ENCODE data around the gene FHOD3. TPM values are rescaled to one million over a fixed set of nuclear protein-coding genes. Genes with fewer than 3 reads are reported as not detected.

FHOD3 gene
- total RNA-seq, 1 experiment from 2014 or later: 0.34 TPM

DNA sequence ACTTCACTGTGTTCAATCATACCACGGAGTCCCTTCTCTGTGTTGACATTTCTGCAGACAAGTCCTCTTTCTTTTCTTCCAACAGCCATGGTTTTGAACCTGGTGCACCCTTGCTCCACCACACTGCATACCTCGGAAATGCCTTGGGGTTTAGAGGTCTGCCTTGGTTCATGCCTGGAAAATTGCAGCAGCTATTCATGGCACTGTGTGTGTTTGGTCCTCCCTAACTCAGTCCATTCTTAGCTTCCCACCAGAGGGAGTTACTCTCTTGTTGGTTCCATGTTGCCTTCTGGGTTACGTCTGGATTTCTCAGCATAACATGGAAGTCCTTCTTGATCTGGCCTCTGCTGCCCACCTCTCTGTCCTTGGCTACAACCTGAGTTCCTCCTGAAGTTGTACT lies 206.0 kb downstream of the FHOD3 start:
- intact Hi-C loops (cut with micrococcal nuclease; ENCODE audit: unreplicated experiment): no loop called here
- CTCF ChIA-PET: no interaction called here

GRCh38 chr18:36504928-36505327 lies 207.4 kb downstream of the FHOD3 start:
- CTCF ChIA-PET: no interaction called here
- Histone ChIP-seq H3K9me3 (ENCODE audit: low read depth, low read length, poor library complexity, severe bottlenecking) (no peaks in the 10 kb centered on the region), H3K4me1 (ENCODE audit: insufficient read depth, low read length, poor library complexity, severe bottlenecking) (no peaks in the 10 kb centered on the region), H3K36me3 (ENCODE audit: insufficient read depth, low read length, poor library complexity, severe bottlenecking) (no peaks in the 10 kb centered on the region), H3K4me3 (ENCODE audit: low read depth, low read length, poor library complexity, severe bottlenecking) (no peak overlapping the region), H3K27ac (ENCODE audit: low read depth, low read length, poor library complexity, severe bottlenecking) (no peak overlapping the region), H3K27me3 (replicated peaks; ENCODE audit: insufficient read depth, low read depth, low read length, poor library complexity) (peaks cover 4% of the 10 kb centered on the region)
- no peak for DNase-seq (ENCODE audit: low spot score)
- POLR2A ChIA-PET (ENCODE audit: low non-redundant PET): no interaction called here
- BruUV-seq (replicated peaks): no TSS peak
- no peak for TF ChIP-seq CTCF (conservative IDR thresholded peaks at IDR 0.05; ENCODE audit: low read depth, low read length)
- TF ChIP-seq EZH2 (IDR thresholded peaks at IDR 0.05; ENCODE audit: borderline replicate concordance, low read depth, low read length, poor library complexity, severe bottlenecking): no peak
- intact Hi-C loops (cut with micrococcal nuclease; ENCODE audit: unreplicated experiment): no loop called here

More for the DNA sequence above, 206.0 kb downstream of the FHOD3 start:
- Histone ChIP-seq H3K27me3 (replicated peaks; ENCODE audit: insufficient read depth, low read depth, low read length, poor library complexity) (peaks cover 4% of the 10 kb centered on the region), H3K4me3 (ENCODE audit: low read depth, low read length, poor library complexity, severe bottlenecking) (no peak overlapping the region), H3K9me3 (ENCODE audit: low read depth, low read length, poor library complexity, severe bottlenecking) (no peaks in the 10 kb centered on the region), H3K27ac (ENCODE audit: low read depth, low read length, poor library complexity, severe bottlenecking) (no peak overlapping the region), H3K4me1 (ENCODE audit: insufficient read depth, low read length, poor library complexity, severe bottlenecking) (no peaks in the 10 kb centered on the region), H3K36me3 (ENCODE audit: insufficient read depth, low read length, poor library complexity, severe bottlenecking) (no peaks in the 10 kb centered on the region)
- no peak for DNase-seq (ENCODE audit: low spot score)
- TF ChIP-seq CTCF (conservative IDR thresholded peaks at IDR 0.05; ENCODE audit: low read depth, low read length) (no peak), EZH2 (IDR thresholded peaks at IDR 0.05; ENCODE audit: borderline replicate concordance, low read depth, low read length, poor library complexity, severe bottlenecking) (no peak)
- BruUV-seq (replicated peaks): no TSS peak
- POLR2A ChIA-PET (ENCODE audit: low non-redundant PET): no interaction called here

GRCh38 chr18:36505665-36506064 lies 208.2 kb downstream of the FHOD3 start:
- POLR2A ChIA-PET (ENCODE audit: low non-redundant PET): no interaction called here
- intact Hi-C loops (cut with micrococcal nuclease; ENCODE audit: unreplicated experiment): no loop called here

More at GRCh38 chr18:36505665-36506064, 208.2 kb downstream of the FHOD3 start:
- Histone ChIP-seq H3K36me3 (ENCODE audit: insufficient read depth, low read length, poor library complexity, severe bottlenecking) (no peaks in the 10 kb centered on the region), H3K9me3 (ENCODE audit: low read depth, low read length, poor library complexity, severe bottlenecking) (no peaks in the 10 kb centered on the region), H3K4me1 (ENCODE audit: insufficient read depth, low read length, poor library complexity, severe bottlenecking) (no peaks in the 10 kb centered on the region), H3K27me3 (replicated peaks; ENCODE audit: insufficient read depth, low read depth, low read length, poor library complexity) (peaks cover 8% of the 10 kb centered on the region), H3K4me3 (ENCODE audit: low read depth, low read length, poor library complexity, severe bottlenecking) (no peak overlapping the region), H3K27ac (ENCODE audit: low read depth, low read length, poor library complexity, severe bottlenecking) (no peak overlapping the region)
- CTCF ChIA-PET: no interaction called here
- DNase-seq (ENCODE audit: low spot score): no peak
- TF ChIP-seq CTCF (conservative IDR thresholded peaks at IDR 0.05; ENCODE audit: low read depth, low read length) (no peak), EZH2 (IDR thresholded peaks at IDR 0.05; ENCODE audit: borderline replicate concordance, low read depth, low read length, poor library complexity, severe bottlenecking) (no peak)
- no TSS peak for BruUV-seq (replicated peaks)

All from A673 (cell line).